Measurements from ENCODE around the gene ZNF699. TPM values are rescaled to one million over a fixed set of nuclear protein-coding genes. Genes with fewer than 3 reads are reported as not detected.

The ZNF699 gene
- total and polyA plus RNA-seq, 2 donors (not counting 1 experiment from before 2014, with no cell fraction given): 5.2 to 17.3 TPM

DNA sequence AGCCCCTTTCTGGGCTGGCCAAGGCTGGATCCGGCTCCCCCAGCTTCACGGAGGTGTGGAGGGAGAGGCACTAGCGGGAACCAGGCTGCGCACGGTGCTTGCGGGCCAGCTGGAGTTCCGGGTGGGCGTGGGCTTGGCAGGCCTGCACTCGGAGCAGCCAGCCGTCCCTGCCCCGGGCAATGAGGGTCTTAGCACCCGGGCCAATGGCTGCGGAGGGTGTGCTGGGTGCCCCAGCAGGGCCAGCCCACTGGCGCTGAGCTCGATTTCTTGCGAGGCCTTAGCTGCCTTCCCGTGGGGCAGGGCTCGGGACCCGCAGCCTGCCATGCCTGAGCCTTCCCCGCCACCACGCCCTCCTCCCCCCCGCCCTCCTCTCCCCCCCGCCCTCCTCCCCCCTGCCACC is 11.7 kb upstream of the ZNF699 start:
- peaks cover 11 to 17% of the 10 kb centered on the region in 2 donors for H3K4me1 ChIP-seq (ENCODE audit: control insufficient read depth in 2 of 2, insufficient read depth in 2 of 2, low read length in 2 of 2)
- ChIA-PET POLR2A (no interaction called here), CTCF (no interaction called here)
- no peak overlapping the region for H3K9ac ChIP-seq (ENCODE audit: low read length)
- no peak overlapping the region for H3K27ac ChIP-seq (ENCODE audit: low read length in 2 of 2)
- H3K4me1 Mint-ChIP-seq: peaks cover 23% of the 10 kb centered on the region
- peaks cover 15% of the 10 kb centered on the region for H3K79me2 ChIP-seq (ENCODE audit: control insufficient read depth, insufficient read depth, low read length)
- H4K20me1 ChIP-seq (ENCODE audit: control insufficient read depth, insufficient read depth, low read length, poor library complexity, severe bottlenecking): no peaks in the 10 kb centered on the region
- H3K4me2 ChIP-seq (replicated peaks; ENCODE audit: low read depth, low read length, poor library complexity, severe bottlenecking): no peak overlapping the region
- no peak overlapping the region for H3K27ac Mint-ChIP-seq
- TF ChIP-seq EZH2 (IDR thresholded peaks at IDR 0.05; ENCODE audit: borderline replicate concordance, insufficient read depth, low read depth, low read length, poor library complexity, severe bottlenecking): no peak
- TF ChIP-seq, protein P1, sequence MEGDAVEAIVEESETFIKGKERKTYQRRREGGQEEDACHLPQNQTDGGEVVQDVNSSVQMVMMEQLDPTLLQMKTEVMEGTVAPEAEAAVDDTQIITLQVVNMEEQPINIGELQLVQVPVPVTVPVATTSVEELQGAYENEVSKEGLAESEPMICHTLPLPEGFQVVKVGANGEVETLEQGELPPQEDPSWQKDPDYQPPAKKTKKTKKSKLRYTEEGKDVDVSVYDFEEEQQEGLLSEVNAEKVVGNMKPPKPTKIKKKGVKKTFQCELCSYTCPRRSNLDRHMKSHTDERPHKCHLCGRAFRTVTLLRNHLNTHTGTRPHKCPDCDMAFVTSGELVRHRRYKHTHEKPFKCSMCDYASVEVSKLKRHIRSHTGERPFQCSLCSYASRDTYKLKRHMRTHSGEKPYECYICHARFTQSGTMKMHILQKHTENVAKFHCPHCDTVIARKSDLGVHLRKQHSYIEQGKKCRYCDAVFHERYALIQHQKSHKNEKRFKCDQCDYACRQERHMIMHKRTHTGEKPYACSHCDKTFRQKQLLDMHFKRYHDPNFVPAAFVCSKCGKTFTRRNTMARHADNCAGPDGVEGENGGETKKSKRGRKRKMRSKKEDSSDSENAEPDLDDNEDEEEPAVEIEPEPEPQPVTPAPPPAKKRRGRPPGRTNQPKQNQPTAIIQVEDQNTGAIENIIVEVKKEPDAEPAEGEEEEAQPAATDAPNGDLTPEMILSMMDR (IDR thresholded peaks at IDR 0.05): no peak
- H3K9me3 Mint-ChIP-seq (ENCODE audit: insufficient read depth): peaks cover 10% of the 10 kb centered on the region
- no peak for ATAC-seq (ENCODE audit: low read depth)
- H3K4me3 ChIP-seq (ENCODE audit: control extremely low read depth in 1 of 5, extremely low read depth in 1 of 5, insufficient read depth in 1 of 5, low read depth in 2 of 5, low read length in 4 of 5): no peak overlapping the region
- no peaks in the 10 kb centered on the region for H3K36me3 ChIP-seq (replicated peaks in 1 of 2; ENCODE audit: control extremely low read depth in 1 of 2, control insufficient read depth in 1 of 2, extremely low read depth in 1 of 2, insufficient read depth in 2 of 2, low read length in 1 of 2)
- intact Hi-C loops (cut with micrococcal nuclease): loop anchor here (5.0 kb wide), 1 partner anchor 216 kb away; the partner anchor contains the start of gene ZNF426
- DNase-seq: peak; percentile 11
- H3K27me3 Mint-ChIP-seq: no peaks in the 10 kb centered on the region
- no peak overlapping the region for H2AFZ ChIP-seq (ENCODE audit: insufficient read depth, low read depth, low read length, poor library complexity, severe bottlenecking)
- H3K27me3 ChIP-seq (replicated peaks in 1 of 4; ENCODE audit: control extremely low read depth in 1 of 4, control insufficient read depth in 3 of 4, insufficient read depth in 4 of 4, low read length in 3 of 4): peaks cover 0 to 6% (median 0%) of the 10 kb centered on the region in 4 experiments
- no peak overlapping the region for H3K4me3 Mint-ChIP-seq
- H3K9me3 ChIP-seq (ENCODE audit: control extremely low read depth in 1 of 3, control insufficient read depth in 2 of 3, insufficient read depth in 1 of 3, low read length in 2 of 3): peaks cover 0 to 41% (median 20%) of the 10 kb centered on the region in 3 donors
- WGBS (ENCODE audit: insufficient coverage): 95% methylated on average over 13 of the region's 23 CpGs

DNA sequence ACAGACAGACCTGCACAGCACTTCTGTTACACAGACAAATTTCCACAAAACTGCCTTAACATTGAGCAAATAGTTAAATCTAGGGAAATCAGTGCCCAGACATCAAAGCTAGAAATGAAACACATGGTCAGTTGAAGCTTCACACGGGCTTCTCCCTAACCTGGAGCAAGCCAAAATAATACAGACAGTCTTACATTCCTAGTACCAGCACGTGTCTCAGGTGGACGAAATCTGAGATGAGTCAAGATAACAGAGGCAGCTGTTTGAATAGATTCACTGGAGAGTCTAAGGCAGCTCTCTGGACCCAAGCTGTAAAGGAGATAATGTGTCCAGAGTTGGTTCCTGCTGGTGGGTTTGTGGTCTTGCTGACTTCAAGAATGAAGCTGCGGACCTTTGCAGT is 4.1 kb upstream of the ZNF699 start:
- H3K9me3 Mint-ChIP-seq (ENCODE audit: insufficient read depth): peaks cover 5% of the 10 kb centered on the region
- intact Hi-C loops (cut with micrococcal nuclease): no loop called here
- H3K27ac Mint-ChIP-seq: no peak overlapping the region
- Histone ChIP-seq H3K4me1 (ENCODE audit: control insufficient read depth in 2 of 2, insufficient read depth in 2 of 2, low read length in 2 of 2) (peaks cover under 1 to 7% of the 10 kb centered on the region in 2 donors), H3K36me3 (replicated peaks in 1 of 2; ENCODE audit: control extremely low read depth in 1 of 2, control insufficient read depth in 1 of 2, extremely low read depth in 1 of 2, insufficient read depth in 2 of 2, low read length in 1 of 2) (no peaks in the 10 kb centered on the region), H3K4me3 (ENCODE audit: control extremely low read depth in 1 of 5, extremely low read depth in 1 of 5, insufficient read depth in 1 of 5, low read depth in 2 of 5, low read length in 4 of 5) (no peak overlapping the region), H2AFZ (ENCODE audit: insufficient read depth, low read depth, low read length, poor library complexity, severe bottlenecking) (no peak overlapping the region), H4K20me1 (ENCODE audit: control insufficient read depth, insufficient read depth, low read length, poor library complexity, severe bottlenecking) (no peaks in the 10 kb centered on the region), H3K27me3 (replicated peaks in 1 of 4; ENCODE audit: control extremely low read depth in 1 of 4, control insufficient read depth in 3 of 4, insufficient read depth in 4 of 4, low read length in 3 of 4) (peaks cover 0 to 6% (median 0%) of the 10 kb centered on the region in 4 experiments), H3K9me3 (ENCODE audit: control extremely low read depth in 1 of 3, control insufficient read depth in 2 of 3, insufficient read depth in 1 of 3, low read length in 2 of 3) (peaks cover 1 to 43% (median 13%) of the 10 kb centered on the region in 3 donors), H3K79me2 (ENCODE audit: control insufficient read depth, insufficient read depth, low read length) (peaks cover 4% of the 10 kb centered on the region), H3K27ac (ENCODE audit: low read length in 2 of 2) (no peak overlapping the region), H3K9ac (ENCODE audit: low read length) (no peak overlapping the region), H3K4me2 (replicated peaks; ENCODE audit: low read depth, low read length, poor library complexity, severe bottlenecking) (no peak overlapping the region)
- ChIA-PET POLR2A (interaction anchor here (0.6 kb wide), 1 partner anchor 12 kb away, joined by 5 read pairs; no protein-coding TSS in a partner anchor), CTCF (interaction anchor here (0.7 to 1.9 kb wide), 2 partner anchors 10 to 480 kb away, joined by 3 to 4 read pairs; partner anchors contain the start of gene ZNF559)
- WGBS (ENCODE audit: insufficient coverage): 90% methylated on average over 4 of the region's 4 CpGs
- DNase-seq (no peak), ATAC-seq (ENCODE audit: low read depth) (no peak)
- H3K27me3 Mint-ChIP-seq: peaks cover 9% of the 10 kb centered on the region
- peaks cover 10% of the 10 kb centered on the region for H3K4me1 Mint-ChIP-seq
- H3K4me3 Mint-ChIP-seq: no peak overlapping the region
- TF ChIP-seq, protein P1 (IDR thresholded peaks at IDR 0.05): no peak
- TF ChIP-seq EZH2 (IDR thresholded peaks at IDR 0.05; ENCODE audit: borderline replicate concordance, insufficient read depth, low read depth, low read length, poor library complexity, severe bottlenecking): no peak
